ENCODE measurements around the gene CADPS.

The CADPS gene

GRCh38 chr3:62503516-62503915 is 371.7 kb downstream of the CADPS start:
- Histone ChIP-seq H3K36me3 (ENCODE audit: insufficient read depth, low read length) (no peaks in the 10 kb centered on the region), H3K4me1 (ENCODE audit: insufficient read depth, low read length) (no peaks in the 10 kb centered on the region), H3K9ac (ENCODE audit: low read depth, low read length) (no peak overlapping the region), H3K9me3 (ENCODE audit: control insufficient read depth, insufficient read depth, low read length) (no peaks in the 10 kb centered on the region)

- no peaks in the 10 kb centered on the region for H3K4me1 ChIP-seq (ENCODE audit: insufficient read depth, low read length)
- H3K9me3 ChIP-seq (ENCODE audit: control insufficient read depth, insufficient read depth, low read length): no peaks in the 10 kb centered on the region
Measured at GRCh38 chr3:62502315-62503300, 372.6 kb downstream of the CADPS start.

GRCh38 chr3:62501289-62501668 is 373.9 kb downstream of the CADPS start:
- Histone ChIP-seq H3K4me1 (ENCODE audit: insufficient read depth, low read length) (no peaks in the 10 kb centered on the region), H3K36me3 (ENCODE audit: insufficient read depth, low read length) (no peaks in the 10 kb centered on the region), H3K9ac (ENCODE audit: low read depth, low read length) (no peak overlapping the region), H3K9me3 (ENCODE audit: control insufficient read depth, insufficient read depth, low read length) (no peaks in the 10 kb centered on the region)

More at GRCh38 chr3:62502315-62503300, 372.6 kb downstream of the CADPS start:
- H3K36me3 ChIP-seq (ENCODE audit: insufficient read depth, low read length): no peaks in the 10 kb centered on the region
- H3K9ac ChIP-seq (ENCODE audit: low read depth, low read length): no peak overlapping the region

- Histone ChIP-seq H3K4me1 (ENCODE audit: insufficient read depth, low read length) (no peaks in the 10 kb centered on the region), H3K36me3 (ENCODE audit: insufficient read depth, low read length) (no peaks in the 10 kb centered on the region), H3K9ac (ENCODE audit: low read depth, low read length) (no peak overlapping the region), H3K9me3 (ENCODE audit: control insufficient read depth, insufficient read depth, low read length) (no peaks in the 10 kb centered on the region)
Measured at GRCh38 chr3:62500556-62501288, 374.5 kb downstream of the CADPS start.

GRCh38 chr3:62497156-62497555 is 378.1 kb downstream of the CADPS start:
- Histone ChIP-seq H3K9ac (ENCODE audit: low read depth, low read length) (no peak overlapping the region), H3K4me1 (ENCODE audit: insufficient read depth, low read length) (no peaks in the 10 kb centered on the region), H3K9me3 (ENCODE audit: control insufficient read depth, insufficient read depth, low read length) (no peaks in the 10 kb centered on the region), H3K36me3 (ENCODE audit: insufficient read depth, low read length) (no peaks in the 10 kb centered on the region)

GRCh38 chr3:62496503-62496902 is 378.7 kb downstream of the CADPS start:
- Histone ChIP-seq H3K9me3 (ENCODE audit: control insufficient read depth, insufficient read depth, low read length) (no peaks in the 10 kb centered on the region), H3K4me1 (ENCODE audit: insufficient read depth, low read length) (no peaks in the 10 kb centered on the region), H3K36me3 (ENCODE audit: insufficient read depth, low read length) (no peaks in the 10 kb centered on the region), H3K9ac (ENCODE audit: low read depth, low read length) (no peak overlapping the region)

GRCh38 chr3:62493109-62493801 is 382.0 kb downstream of the CADPS start:
- H3K4me1 ChIP-seq (ENCODE audit: insufficient read depth, low read length): no peaks in the 10 kb centered on the region
- H3K36me3 ChIP-seq (ENCODE audit: insufficient read depth, low read length): no peaks in the 10 kb centered on the region
- H3K9me3 ChIP-seq (ENCODE audit: control insufficient read depth, insufficient read depth, low read length): no peaks in the 10 kb centered on the region
- H3K9ac ChIP-seq (ENCODE audit: low read depth, low read length): no peak overlapping the region

- H3K4me1 ChIP-seq (ENCODE audit: insufficient read depth, low read length): peaks cover 22% of the 10 kb centered on the region
- no peak overlapping the region for H3K9ac ChIP-seq (ENCODE audit: low read depth, low read length)
- H3K36me3 ChIP-seq (ENCODE audit: insufficient read depth, low read length): no peaks in the 10 kb centered on the region
Measured at GRCh38 chr3:62482961-62483360, 392.3 kb downstream of the CADPS start.

GRCh38 chr3:62481962-62482361 is 393.3 kb downstream of the CADPS start:
- Histone ChIP-seq H3K9me3 (ENCODE audit: control insufficient read depth, insufficient read depth, low read length) (no peaks in the 10 kb centered on the region), H3K36me3 (ENCODE audit: insufficient read depth, low read length) (no peaks in the 10 kb centered on the region), H3K4me1 (ENCODE audit: insufficient read depth, low read length) (peaks cover 22% of the 10 kb centered on the region), H3K9ac (ENCODE audit: low read depth, low read length) (no peak overlapping the region)

More at GRCh38 chr3:62482961-62483360, 392.3 kb downstream of the CADPS start:
- H3K9me3 ChIP-seq (ENCODE audit: control insufficient read depth, insufficient read depth, low read length): no peaks in the 10 kb centered on the region

GRCh38 chr3:62480056-62480455 is 395.2 kb downstream of the CADPS start:
- Histone ChIP-seq H3K4me1 (ENCODE audit: insufficient read depth, low read length) (peaks cover 22% of the 10 kb centered on the region), H3K9ac (ENCODE audit: low read depth, low read length) (no peak overlapping the region), H3K36me3 (ENCODE audit: insufficient read depth, low read length) (no peaks in the 10 kb centered on the region), H3K9me3 (ENCODE audit: control insufficient read depth, insufficient read depth, low read length) (no peaks in the 10 kb centered on the region)

- H3K36me3 ChIP-seq (ENCODE audit: insufficient read depth, low read length): no peaks in the 10 kb centered on the region
- H3K9me3 ChIP-seq (ENCODE audit: control insufficient read depth, insufficient read depth, low read length): no peaks in the 10 kb centered on the region
- H3K4me1 ChIP-seq (ENCODE audit: insufficient read depth, low read length): peaks cover 22% of the 10 kb centered on the region
- no peak overlapping the region for H3K9ac ChIP-seq (ENCODE audit: low read depth, low read length)
Measured at GRCh38 chr3:62479326-62479725, 395.9 kb downstream of the CADPS start.

GRCh38 chr3:62475306-62475705 is 399.9 kb downstream of the CADPS start:
- no peaks in the 10 kb centered on the region for H3K36me3 ChIP-seq (ENCODE audit: insufficient read depth, low read length)

GRCh38 chr3:62467966-62468722 is 407.1 kb downstream of the CADPS start:
- Histone ChIP-seq H3K9ac (ENCODE audit: low read depth, low read length) (no peak overlapping the region), H3K36me3 (ENCODE audit: insufficient read depth, low read length) (no peaks in the 10 kb centered on the region), H3K9me3 (ENCODE audit: control insufficient read depth, insufficient read depth, low read length) (no peaks in the 10 kb centered on the region), H3K4me1 (ENCODE audit: insufficient read depth, low read length) (no peaks in the 10 kb centered on the region)

More at GRCh38 chr3:62475306-62475705, 399.9 kb downstream of the CADPS start:
- H3K4me1 ChIP-seq (ENCODE audit: insufficient read depth, low read length): peaks cover 3% of the 10 kb centered on the region; the same call in 1 of the 2 replicates
- no peaks in the 10 kb centered on the region for H3K9me3 ChIP-seq (ENCODE audit: control insufficient read depth, insufficient read depth, low read length)
- H3K9ac ChIP-seq (ENCODE audit: low read depth, low read length): no peak overlapping the region

- Histone ChIP-seq H3K9me3 (ENCODE audit: control insufficient read depth, insufficient read depth, low read length) (no peaks in the 10 kb centered on the region), H3K4me1 (ENCODE audit: insufficient read depth, low read length) (no peaks in the 10 kb centered on the region), H3K36me3 (ENCODE audit: insufficient read depth, low read length) (no peaks in the 10 kb centered on the region), H3K9ac (ENCODE audit: low read depth, low read length) (no peak overlapping the region)
Measured at GRCh38 chr3:62462788-62463187, 412.4 kb downstream of the CADPS start.
